Mononuclear cell (primary cell): ENCODE results near the gene FGR. TPM values are rescaled to one million over a fixed set of nuclear protein-coding genes. Genes with fewer than 3 reads are reported as not detected.

Source experiments
- H3K27me3 ChIP-seq: 2 replicates; pipeline ENCODE4 v1.6.0; 2011; ENCODE audit warnings: low read length, control low read depth; ENCODE audit not compliant: insufficient read depth
- H3K4me1 ChIP-seq: 2 replicates; pipeline ENCODE4 v1.5.1; 2011; ENCODE audit warnings: mild to moderate bottlenecking, low read length, control low read depth; ENCODE audit not compliant: insufficient read depth
- H3K4me3 ChIP-seq: 2 replicates; pipeline ENCODE4 v1.5.1; 2011; ENCODE audit warnings: mild to moderate bottlenecking, low read length, moderate library complexity
- H3K9me3 ChIP-seq: 2 replicates; pipeline ENCODE4 v1.5.1; 2011; ENCODE audit warnings: low read depth, mild to moderate bottlenecking, control low read depth, low read length
- total RNA-seq: library from RNA; depleted of rRNA; stranded (reverse); fragments of >200 nt; gene quantifications from one replicate; pipeline ENCODE4 v1.2.3, GENCODE V29; 2012

FGR gene
- total RNA-seq, 1 donor: 123 TPM

DNA sequence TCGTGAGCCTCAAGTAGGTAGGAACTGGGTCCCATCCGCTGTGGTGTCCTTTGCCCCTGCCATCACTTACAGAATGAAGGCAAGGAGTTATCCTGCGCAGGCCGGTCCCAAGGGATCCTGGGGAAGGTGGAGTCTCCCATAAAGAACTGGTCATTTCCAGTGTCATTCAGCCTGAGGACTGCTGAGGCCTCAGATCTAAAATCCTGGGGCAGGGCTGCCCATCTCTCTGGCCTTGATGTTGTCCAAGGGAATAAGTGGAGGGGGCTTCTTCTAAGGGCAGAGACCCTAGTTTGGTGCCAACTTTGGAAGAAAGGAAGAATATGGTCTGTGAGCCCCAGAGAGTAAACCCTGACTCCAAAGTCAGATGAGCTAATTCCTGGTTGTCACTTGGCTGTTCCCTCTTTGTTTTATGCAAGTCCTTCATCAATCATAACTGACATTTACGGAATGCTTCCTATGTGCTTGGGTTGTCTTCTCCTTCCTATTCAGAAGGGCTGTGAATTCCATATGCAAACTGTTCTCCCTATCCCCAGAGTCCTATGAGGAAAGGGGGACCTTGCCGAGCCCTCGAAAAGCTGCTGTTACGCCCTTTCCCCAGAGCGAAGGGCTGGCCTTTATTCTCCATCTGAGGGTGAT is 30.1 kb upstream of the FGR start:
- Histone ChIP-seq H3K4me1 (peaks cover 75% of the 10 kb centered on the region), H3K4me3 (no peak overlapping the region), H3K27me3 (no peaks in the 10 kb centered on the region), H3K9me3 (no peaks in the 10 kb centered on the region)

DNA sequence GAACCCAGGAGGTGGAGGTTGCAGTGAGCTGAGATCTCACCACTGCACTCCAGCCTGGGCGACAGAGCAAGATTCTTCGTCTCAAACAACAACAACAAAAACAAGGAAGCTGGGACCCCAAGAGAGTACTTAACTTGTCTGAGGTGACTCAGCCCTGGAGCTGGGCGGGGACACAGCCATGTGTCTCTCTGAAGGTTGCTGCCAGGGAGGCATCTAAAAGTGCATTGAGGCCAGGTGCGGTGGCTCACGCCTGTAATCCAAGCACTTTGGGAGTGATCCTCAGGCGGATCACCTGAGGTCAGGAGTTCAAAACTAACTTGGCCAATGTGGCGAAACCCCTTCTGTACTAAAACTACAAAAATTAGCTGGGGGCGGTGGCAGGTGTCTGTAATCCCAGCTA is 29.3 kb upstream of the FGR start:
- Histone ChIP-seq H3K4me1 (peaks cover 72% of the 10 kb centered on the region), H3K9me3 (no peaks in the 10 kb centered on the region), H3K27me3 (no peaks in the 10 kb centered on the region), H3K4me3 (no peak overlapping the region)

DNA sequence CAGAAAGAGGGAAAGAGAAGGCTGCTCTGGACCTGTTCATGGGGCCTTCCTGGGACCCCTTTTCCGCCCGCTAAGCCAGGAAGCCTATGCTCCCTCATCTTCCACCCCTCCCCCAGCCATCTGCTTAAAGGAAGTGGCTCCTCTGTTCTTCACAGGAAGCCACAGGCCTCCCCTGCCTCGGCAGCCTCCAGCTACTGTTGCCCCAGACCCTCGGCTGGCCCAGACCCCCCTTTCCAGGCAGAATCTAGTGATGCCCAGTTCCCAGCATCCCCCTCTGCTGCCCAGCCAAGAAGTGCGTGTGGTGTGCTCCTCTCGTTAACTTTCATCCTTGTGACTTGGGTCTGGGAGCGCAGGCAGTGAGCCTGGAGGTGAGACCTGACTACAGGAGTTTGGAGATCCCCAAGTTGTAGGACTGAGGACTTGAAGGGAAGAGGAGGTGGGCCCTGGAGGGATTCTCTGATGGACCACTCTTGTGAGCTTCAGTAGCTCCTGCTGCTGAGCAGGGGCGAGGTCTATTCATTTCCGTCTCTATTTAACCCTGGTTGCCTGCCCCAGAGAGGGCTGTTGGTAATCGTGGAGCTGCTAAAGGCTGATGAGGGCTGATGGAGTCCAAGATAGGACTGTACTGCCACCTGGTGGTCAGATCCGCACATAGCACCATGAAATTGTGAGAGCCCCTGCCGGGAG is 27.9 kb upstream of the FGR start:
- H3K4me1 ChIP-seq: peaks cover 72% of the 10 kb centered on the region
- H3K27me3 ChIP-seq: no peaks in the 10 kb centered on the region
- H3K4me3 ChIP-seq: no peak overlapping the region
- no peaks in the 10 kb centered on the region for H3K9me3 ChIP-seq

DNA sequence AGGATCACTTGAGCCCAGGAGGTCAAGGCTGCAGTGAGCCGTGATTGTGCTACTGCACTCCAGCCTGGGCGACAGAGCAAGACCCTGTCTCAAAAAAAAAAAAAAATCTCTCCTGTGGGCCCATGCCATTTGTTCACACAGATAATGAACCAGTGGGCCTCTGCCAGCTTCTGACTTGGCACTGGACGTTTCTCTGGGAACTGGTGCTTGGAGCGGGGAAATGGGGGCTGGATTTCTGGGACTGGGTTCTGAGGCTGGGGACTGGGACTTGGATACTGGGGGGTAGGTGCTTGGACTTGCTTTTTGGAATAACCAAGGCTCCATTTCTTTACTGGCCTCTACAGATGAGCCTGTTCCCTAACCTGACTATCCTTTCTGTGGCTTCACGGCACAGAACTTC is 27.3 kb upstream of the FGR start:
- peaks cover 67% of the 10 kb centered on the region for H3K4me1 ChIP-seq
- H3K9me3 ChIP-seq: no peaks in the 10 kb centered on the region
- H3K27me3 ChIP-seq: no peaks in the 10 kb centered on the region
- H3K4me3 ChIP-seq: no peak overlapping the region

DNA sequence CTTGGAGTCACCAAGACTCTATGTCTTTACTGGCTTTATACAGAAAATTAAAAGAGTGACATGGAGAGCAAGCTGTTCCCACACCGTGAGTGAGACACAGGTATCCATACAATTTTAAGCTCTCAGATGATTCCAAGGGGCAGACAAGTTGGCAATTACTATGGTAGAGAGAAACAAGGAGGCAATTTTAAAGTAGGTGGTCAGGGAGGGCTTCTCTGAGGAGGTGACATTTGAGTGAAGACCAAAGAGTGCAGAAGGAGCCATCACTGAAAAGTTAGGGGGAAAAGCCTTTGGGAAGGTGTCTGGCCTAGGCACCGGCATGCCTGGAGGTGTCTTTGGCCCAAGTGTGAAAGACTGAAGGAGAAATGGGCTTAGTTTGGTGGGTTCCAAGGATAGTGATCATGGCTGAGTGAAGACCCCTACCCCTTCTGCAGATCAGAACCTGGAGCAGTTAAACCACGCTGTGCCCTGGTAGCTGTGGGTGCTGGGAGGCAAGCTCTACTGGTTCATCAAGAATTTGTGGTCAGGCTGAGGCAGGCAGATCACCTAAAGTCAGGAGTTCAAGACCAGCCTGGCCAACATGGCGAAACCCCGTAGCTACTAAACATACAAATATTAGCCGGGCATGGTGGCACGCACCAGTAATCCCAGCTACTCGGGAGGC is 26.6 kb upstream of the FGR start:
- no peaks in the 10 kb centered on the region for H3K27me3 ChIP-seq
- H3K9me3 ChIP-seq: no peaks in the 10 kb centered on the region
- no peak overlapping the region for H3K4me3 ChIP-seq
- H3K4me1 ChIP-seq: peaks cover 63% of the 10 kb centered on the region

DNA sequence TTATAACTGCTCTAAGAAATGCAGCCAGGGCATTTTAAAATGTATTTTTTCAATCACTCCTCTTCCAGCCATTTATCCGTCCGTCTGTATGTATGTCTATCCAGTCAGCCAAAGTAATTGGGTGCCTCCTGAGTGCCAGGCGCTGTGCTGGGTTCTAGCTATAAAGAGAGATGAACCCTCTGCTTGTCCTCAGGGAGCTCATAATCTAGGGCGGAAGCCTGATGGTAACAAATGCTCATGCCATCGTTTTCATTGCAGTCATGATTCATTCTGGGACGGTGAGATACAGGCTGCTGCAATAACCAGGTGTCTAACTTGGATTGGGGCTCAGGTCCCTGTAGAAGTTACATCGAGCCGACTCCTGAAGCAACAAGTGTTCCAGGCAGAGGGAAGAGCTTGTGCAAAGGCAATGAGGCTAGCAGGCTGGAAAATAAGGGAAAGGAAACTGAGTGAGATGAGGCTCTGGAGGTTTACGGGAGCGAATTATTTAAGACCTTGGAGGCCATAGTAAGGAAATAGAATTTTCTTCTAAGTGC is 25.4 kb upstream of the FGR start:
- peaks cover 74% of the 10 kb centered on the region for H3K4me1 ChIP-seq

DNA sequence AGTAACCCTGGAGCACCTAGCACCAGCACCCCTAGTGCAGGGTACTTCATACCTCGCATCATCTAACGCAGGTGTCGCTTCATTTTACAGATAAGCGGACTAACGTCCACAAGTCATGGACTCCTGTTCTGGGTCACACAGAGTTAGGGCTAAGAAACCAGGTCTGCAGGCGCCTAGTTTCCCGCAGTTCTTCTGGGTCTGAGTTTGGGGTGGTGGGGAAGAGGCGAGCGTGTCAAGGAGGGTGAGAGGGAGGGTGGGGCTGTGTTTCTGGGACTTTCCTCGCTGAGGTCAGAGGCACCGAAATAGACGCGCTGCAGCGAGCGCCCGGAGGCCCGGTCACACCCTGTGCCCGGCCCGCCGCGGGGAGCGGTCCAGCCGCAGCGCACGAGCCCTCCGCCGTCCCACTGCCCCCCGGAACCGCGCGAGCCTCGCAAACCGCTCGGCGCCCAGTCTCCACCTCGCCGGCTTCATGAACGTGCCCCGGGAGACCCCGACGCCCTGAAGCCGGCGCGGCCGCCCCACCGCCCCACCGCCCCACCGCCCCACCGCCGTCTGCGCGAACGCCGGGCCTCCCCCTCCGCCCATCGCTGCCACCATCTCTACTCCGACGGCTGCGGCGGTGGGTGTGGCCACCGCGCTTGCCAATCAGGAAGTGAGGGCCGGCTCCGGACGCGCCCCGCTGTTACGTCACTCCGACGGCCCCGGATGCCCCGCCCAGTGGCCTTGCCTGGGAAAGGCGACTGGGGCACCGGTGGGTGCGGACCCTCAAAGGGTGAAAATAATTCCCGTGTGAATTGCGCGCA is 24.7 kb upstream of the FGR start:
- Histone ChIP-seq H3K4me3 (peak overlapping the region; percentile 40), H3K27me3 (no peaks in the 10 kb centered on the region), H3K9me3 (no peaks in the 10 kb centered on the region), H3K4me1 (peaks cover 78% of the 10 kb centered on the region)

More for the DNA sequence above, 25.4 kb upstream of the FGR start:
- no peaks in the 10 kb centered on the region for H3K9me3 ChIP-seq
- peak overlapping the region; percentile 31 for H3K4me3 ChIP-seq
- H3K27me3 ChIP-seq: no peaks in the 10 kb centered on the region

DNA sequence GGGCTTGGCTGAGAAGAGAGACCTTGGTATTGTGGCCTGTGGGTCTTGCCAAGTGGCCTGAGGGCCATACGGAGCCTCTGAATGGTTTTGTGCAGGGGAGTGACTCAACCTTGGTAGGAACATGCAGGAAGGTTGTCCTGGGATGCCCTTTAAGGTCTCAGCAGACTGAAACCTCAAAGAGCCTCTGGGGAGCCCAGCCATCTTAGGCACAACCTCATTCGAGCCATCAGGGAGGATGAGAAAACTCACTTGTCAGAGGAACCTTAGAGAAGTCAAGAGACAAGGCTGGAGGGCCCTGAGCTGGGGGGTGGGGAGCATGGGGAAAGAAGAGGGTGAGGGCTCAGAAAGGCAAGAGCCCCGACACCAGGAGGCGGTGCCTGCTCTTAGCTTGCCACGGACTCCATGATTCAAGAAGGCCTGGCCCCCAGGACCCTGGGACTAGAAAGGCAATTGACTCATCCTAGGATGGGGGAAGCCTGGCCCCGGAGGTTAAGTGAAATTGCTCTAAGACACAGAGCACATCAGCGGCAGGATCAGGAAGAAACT is 24.0 kb upstream of the FGR start:
- Histone ChIP-seq H3K9me3 (no peaks in the 10 kb centered on the region), H3K4me3 (peak overlapping the region; percentile 40), H3K27me3 (no peaks in the 10 kb centered on the region), H3K4me1 (peaks cover 78% of the 10 kb centered on the region)

DNA sequence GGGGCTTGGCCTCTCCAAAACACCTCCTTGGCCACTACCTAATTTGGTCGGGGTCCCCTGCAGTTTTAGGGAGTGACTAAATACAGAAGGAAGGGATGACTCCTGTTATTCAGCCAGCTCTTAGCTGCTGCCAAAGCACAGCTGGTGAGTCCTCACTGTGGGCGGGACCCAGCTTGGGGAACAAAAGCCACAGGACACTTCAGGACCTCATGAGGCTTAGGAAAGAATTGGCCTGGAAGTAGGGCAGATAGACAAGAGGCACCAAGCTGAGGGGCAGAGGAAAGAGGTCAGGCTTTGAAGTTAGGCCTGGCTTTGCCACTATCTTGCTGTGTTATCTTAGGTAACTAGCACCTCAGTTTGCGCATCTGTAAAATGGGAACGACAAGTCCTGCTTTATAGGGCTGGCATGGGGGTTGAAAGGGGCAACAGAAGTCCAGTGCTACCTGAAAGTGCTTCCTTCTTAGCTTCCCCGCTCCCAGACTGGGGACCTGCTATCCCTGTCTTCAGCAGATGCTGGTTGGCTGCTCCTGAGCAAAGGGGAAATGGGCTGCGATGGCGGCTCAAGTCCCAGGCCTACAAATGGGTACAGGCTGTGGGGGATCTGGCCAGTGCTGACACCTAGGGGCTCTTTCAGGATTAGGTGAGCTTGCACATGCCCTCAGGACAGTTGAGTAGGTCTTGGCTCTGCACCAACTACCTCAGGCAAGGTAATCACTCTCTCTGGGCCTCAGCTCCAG is 21.3 kb upstream of the FGR start:
- Histone ChIP-seq H3K4me1 (peaks cover 62% of the 10 kb centered on the region), H3K27me3 (no peaks in the 10 kb centered on the region), H3K9me3 (no peaks in the 10 kb centered on the region), H3K4me3 (no peak overlapping the region)

DNA sequence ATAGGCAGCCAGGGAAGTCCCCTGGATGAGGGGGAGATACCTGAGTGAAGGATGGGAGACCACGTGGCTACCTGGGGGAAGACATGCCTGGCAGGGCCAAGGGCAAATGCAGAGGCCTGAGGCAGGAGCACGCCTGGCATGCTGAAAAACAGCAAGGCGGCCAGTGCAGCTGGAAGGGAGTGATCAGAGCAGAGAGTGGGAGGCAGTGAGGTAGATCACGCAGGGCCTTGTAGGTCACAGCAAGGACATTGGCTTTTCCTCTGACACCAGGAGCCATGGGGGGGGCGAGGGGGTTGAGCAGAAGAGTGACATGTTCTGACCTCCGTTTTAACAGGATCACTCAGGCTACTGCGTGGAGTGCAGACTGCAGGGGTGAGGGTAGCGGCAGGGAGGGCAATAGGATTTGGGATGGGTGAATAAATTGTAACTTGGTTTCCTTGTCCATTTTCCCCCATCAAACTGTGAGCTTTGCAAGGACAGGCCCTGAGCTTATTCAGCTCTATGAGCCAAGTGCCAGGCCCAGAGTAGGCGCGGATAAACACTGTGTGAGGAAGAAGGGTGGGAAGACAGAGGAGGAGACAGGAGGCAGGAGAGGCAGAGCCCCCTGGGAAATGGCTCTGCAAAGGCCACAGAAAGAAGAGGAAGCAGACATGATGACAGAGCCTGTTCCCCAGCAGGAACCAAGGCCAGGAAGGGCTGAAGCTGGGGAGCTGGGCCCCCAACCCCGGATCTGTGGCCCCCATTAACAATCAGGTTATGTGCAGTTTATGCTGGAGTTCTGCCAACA is 20.4 kb upstream of the FGR start:
- Histone ChIP-seq H3K4me1 (peaks cover 61% of the 10 kb centered on the region), H3K9me3 (no peaks in the 10 kb centered on the region), H3K4me3 (no peak overlapping the region), H3K27me3 (no peaks in the 10 kb centered on the region)

DNA sequence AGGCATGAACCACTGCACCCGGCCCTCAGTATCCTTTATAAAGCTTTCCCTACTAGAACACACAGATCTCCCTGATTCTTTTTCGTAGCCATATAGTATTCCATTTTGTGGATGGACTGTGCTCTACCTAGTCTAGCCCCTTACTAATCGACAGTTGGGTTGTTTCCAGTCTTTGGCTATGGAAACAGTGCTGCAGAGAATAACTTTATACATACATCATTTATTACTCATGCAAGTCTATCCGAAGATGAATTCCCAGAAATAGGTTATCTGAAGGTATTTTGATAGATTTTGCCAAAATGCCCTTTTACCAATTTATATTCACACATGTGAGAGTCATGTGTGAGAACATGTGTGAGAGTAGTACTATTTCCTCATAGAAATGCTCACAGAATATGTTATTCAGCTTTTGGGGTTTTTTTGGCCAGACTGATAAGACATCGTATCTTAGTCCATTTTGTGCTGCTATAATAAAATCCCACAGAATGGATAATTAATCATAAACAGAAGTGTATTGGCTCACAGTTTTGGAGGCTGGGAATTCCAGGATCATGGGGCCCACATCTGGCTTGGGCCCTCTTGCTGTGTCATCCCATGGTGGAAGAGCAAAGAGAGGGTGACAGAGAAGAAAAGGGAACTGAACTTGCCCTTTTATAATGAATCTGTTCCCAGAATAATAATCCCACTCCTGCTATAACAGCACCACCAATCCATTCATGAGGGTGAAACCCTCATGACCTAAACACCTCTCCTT is 17.3 kb upstream of the FGR start:
- no peaks in the 10 kb centered on the region for H3K27me3 ChIP-seq
- no peak overlapping the region for H3K4me3 ChIP-seq
- H3K4me1 ChIP-seq: peaks cover 43% of the 10 kb centered on the region
- H3K9me3 ChIP-seq: no peaks in the 10 kb centered on the region

DNA sequence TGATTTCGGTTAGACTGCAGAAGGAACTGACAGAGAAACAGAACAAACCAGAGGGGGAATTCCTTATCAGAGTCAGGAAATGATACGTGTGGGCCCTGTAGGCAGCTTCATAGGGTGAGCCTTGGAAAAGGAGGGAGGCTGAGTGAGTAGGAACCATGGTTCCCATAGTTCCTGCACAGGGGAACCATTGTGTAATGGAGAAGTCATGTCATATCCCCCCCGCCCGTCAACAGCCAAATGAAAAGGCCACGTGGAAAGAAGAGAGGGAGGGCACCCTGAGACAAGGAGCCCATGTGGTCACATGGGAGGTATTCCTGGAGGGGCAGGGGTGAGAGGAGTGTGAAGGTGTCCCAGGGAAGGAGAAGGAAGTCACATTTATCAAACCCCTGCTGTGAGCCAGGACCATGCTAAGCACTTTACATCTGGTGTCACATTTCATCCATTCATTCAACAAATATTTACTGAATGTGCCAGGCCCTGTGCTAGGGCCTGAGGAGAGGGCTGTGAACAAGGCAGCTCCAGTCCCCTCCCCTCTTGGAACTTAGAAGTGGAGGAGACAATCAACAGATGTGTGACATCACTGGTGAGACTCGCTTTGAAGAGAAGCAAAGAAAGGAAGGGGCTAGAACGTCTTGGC is 15.7 kb upstream of the FGR start:
- no peak overlapping the region for H3K4me3 ChIP-seq
- H3K4me1 ChIP-seq: peaks cover 43% of the 10 kb centered on the region
- H3K27me3 ChIP-seq: no peaks in the 10 kb centered on the region
- H3K9me3 ChIP-seq: no peaks in the 10 kb centered on the region

DNA sequence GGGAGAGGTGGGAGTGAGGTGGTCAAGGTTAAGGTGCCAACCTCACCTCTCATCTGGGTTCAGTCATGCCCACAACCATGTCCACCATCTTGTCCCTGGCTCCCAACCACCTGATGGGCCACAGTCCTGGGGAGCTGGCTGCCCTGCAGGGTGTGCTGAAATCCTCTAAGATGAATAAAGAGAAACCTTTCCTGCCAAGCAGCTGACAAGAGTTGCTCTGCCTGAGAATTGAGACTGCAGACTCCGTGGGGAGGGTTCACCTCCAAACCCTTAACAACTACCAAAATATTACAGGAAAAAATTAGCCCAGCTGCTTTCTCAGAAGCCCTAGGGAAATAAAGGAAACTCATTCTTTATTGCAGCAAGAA is 15.2 kb upstream of the FGR start:
- no peaks in the 10 kb centered on the region for H3K27me3 ChIP-seq
- no peaks in the 10 kb centered on the region for H3K9me3 ChIP-seq
- H3K4me3 ChIP-seq: no peak overlapping the region
- peaks cover 37% of the 10 kb centered on the region for H3K4me1 ChIP-seq
